NB4 (cell line): ENCODE data around the gene TTC32.

Experiments used
- POLR2A ChIP-seq: IDR thresholded peaks from 2 replicates; pipeline ENCODE4 v1.6.1; 2011; ENCODE audit warnings: mild to moderate bottlenecking; ENCODE audit not compliant: insufficient read length; ENCODE audit errors: extremely low read depth
- TF ChIP-seq, protein P1 (sequence below): IDR thresholded peaks from one replicate; pipeline ENCODE4 v1.5.1; 2012; ENCODE audit warnings: low read depth, low read length

DNA sequence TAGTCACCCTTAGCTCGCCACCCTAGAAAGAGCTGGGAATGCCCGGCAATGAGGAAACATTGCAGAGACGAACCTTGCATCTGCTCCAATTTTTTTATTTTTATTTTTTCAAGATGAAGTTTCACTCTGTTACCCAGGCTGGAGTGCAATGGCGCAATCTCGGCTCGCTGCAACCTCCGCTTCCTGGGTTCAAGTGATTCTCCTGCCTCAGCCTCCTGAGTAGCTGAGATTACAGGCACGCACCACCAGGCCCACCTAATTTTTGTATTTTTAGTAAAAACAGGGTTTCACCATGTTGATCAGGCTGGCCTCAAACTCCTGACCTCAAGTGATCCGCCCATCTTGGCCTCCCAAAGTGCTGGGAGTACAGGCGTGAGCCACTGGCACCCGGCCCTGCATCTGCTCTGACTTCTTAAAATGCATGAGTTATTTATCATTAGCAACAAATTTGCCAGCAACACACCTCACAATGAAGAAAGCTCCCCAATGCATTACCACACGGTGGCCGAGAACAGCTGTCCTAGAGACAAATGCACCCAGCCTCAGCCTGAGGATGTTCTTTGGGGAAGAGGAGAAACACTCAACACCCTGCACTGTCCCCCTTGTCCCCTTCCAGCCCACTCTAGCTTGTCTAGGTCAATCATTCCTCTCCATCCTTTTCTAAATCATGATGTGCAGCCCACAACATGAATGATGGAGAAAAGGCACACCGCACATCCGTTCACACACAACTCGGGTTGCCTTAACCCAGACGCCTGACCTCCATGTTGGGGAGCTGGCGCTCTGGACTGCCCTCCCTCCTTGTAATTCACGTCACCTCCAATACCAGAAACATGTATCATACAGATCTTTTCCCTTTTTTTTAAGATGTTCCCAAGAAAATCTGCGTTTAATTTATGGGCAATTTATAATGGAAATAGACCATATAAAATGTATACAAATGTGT lies 46.9 kb downstream of the TTC32 start:
- no peak for TF ChIP-seq POLR2A
- TF ChIP-seq, protein P1, sequence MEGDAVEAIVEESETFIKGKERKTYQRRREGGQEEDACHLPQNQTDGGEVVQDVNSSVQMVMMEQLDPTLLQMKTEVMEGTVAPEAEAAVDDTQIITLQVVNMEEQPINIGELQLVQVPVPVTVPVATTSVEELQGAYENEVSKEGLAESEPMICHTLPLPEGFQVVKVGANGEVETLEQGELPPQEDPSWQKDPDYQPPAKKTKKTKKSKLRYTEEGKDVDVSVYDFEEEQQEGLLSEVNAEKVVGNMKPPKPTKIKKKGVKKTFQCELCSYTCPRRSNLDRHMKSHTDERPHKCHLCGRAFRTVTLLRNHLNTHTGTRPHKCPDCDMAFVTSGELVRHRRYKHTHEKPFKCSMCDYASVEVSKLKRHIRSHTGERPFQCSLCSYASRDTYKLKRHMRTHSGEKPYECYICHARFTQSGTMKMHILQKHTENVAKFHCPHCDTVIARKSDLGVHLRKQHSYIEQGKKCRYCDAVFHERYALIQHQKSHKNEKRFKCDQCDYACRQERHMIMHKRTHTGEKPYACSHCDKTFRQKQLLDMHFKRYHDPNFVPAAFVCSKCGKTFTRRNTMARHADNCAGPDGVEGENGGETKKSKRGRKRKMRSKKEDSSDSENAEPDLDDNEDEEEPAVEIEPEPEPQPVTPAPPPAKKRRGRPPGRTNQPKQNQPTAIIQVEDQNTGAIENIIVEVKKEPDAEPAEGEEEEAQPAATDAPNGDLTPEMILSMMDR, result no peak
